HL-60/S4 (cell line): ENCODE data around the gene MGAT5B.

Experiments used
- in situ Hi-C: fragments of 300-500 bp; cut with MboI; formaldehyde crosslinking; loops from 2 replicates; pipeline ENCODE4 v1.14.3; 2022; ENCODE audit warnings: low sequenced_read_pairs

The MGAT5B gene

DNA sequence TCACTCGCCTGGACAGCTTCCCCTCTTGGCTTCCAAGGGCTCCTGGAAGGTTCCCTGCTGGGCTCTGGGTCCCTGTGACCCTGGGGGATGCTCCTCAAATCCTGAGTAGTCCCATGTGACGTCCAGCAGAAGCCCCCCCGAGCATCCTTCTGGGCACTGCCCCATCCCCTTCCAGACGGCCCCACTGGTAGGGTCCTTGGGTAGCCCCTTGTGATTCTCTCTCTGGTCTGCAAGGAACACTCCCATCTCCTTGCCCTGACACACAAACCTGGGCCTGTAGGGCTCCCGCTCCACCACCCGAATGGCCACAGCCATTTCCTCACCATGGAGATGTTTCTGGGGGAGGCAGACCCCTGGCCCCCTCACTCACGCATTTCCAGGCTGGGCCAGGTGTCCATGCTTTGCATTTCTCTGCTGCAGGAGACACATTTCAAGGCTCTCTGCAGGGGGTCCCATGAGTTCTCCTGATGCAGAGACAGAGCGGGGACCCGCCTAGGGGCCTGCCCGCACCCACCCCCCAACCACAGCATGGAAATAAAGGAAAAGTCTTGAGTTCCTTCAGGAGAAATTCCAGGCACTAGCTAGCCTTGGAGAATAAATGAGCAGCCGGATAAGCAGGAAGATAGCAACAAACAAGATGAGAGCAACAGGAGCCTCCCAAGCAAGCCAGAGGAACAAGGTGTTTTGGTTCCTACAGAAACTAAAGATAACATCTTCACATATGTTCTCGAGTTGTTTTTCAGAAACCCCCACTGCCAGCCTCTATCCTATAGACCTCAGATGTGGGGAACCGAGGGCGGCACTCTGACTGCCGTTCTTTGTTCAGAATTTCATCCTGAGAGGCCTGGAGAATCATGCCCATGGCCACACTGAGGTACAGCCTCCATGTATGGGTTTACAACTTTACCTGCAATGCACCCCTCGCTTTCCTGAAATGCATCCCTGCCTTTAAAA is 128.8 kb downstream of the MGAT5B start:
- in situ Hi-C loops, result no loop called here

DNA sequence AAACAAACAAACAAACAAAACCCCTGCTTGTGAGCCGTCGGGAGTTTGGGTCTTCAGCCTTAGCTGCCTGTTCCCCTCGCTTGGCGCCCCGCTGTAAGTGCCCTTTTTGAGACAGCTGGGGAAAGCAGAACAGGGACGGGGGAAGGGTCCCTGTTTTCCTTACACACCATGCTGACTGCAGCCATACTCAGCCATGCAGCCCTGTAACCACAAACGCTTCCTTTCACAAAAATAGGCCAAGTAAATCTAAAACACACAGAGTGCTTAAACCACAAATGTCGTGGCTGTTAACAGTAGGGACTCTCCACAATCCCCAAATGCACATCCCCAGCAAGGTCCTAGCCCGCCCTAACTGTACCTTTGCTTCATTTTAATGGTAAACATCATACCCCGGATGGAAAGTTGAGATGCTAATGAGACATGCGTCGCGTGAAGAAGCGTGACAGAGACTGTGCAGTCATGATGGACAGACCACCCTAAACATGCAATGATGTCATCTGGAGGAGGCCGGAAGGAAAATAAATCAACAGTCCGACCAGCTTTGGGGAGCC is 129.9 kb downstream of the MGAT5B start:
- in situ Hi-C loops, result no loop called here

- in situ Hi-C loops, result no loop called here
Observed at GRCh38 chr17:76998839-76999238, 130.6 kb downstream of the MGAT5B start.
